Astrocyte (in vitro differentiated cells and primary cell): ENCODE measurements around the gene ATF6. TPM values are rescaled to one million over a fixed set of nuclear protein-coding genes. Genes with fewer than 3 reads are reported as not detected.
A peak's percentile ranks its signal among the peaks of the same experiment; 100 is the strongest.

Source experiments
- DNase-seq: peaks from one replicate; pipeline ENCODE4 v3.0.0-alpha.2; 2010; ENCODE audit warnings: low read depth
- FAIRE-seq: peaks from 2 replicates; lab custom pipeline; 2011; peaks lifted over from hg19 to GRCh38; lab: Jason Lieb, UNC
- H2AFZ ChIP-seq: 2 replicates; pipeline ENCODE4 v1.6.0; 2012; ENCODE audit warnings: low read depth, low read length, inconsistent platforms
- H3K27ac ChIP-seq: 2 replicates; pipeline ENCODE4 v1.5.1; 2011; ENCODE audit warnings: low read depth, low read length, inconsistent platforms
- H3K27me3 ChIP-seq: 2 replicates; pipeline ENCODE4 v1.6.0; 2011; ENCODE audit warnings: low read length, inconsistent platforms; ENCODE audit not compliant: insufficient read depth
- H3K36me3 ChIP-seq: 2 replicates; pipeline ENCODE4 v1.5.1; 2011; ENCODE audit warnings: low read length, inconsistent platforms; ENCODE audit not compliant: insufficient read depth
- H3K4me1 ChIP-seq: 2 replicates; pipeline ENCODE4 v1.5.1; 2011; ENCODE audit warnings: low read length, inconsistent platforms; ENCODE audit not compliant: insufficient read depth
- H3K4me2 ChIP-seq: 2 replicates; pipeline ENCODE4 v1.6.0; 2012; ENCODE audit warnings: low read length, inconsistent platforms
- H3K4me3 ChIP-seq: 2 replicates; pipeline ENCODE4 v1.5.1; 2011; ENCODE audit warnings: low read depth, mild to moderate bottlenecking, low read length, inconsistent platforms; ENCODE audit not compliant: insufficient read depth
- H3K79me2 ChIP-seq: 2 replicates; pipeline ENCODE4 v1.6.0; 2012; ENCODE audit warnings: mild to moderate bottlenecking, low read length, inconsistent platforms; ENCODE audit not compliant: insufficient read depth
- H3K9ac ChIP-seq: 2 replicates; pipeline ENCODE4 v1.6.0; 2012; ENCODE audit warnings: mild to moderate bottlenecking, low read length, inconsistent platforms
- H3K9me3 ChIP-seq: 2 replicates; pipeline ENCODE4 v1.5.1; 2012; ENCODE audit warnings: low read depth, mild to moderate bottlenecking, low read length, inconsistent platforms; ENCODE audit not compliant: insufficient read depth
- H4K20me1 ChIP-seq: 2 replicates; pipeline ENCODE4 v1.6.0; 2012; ENCODE audit warnings: low read length, inconsistent platforms; ENCODE audit not compliant: insufficient read depth
- H3K27ac Mint-ChIP-seq: one replicate; pipeline ENCODE4 v1.8.0; 2021; ENCODE audit warnings: mild to moderate bottlenecking, mixed read lengths; ENCODE audit not compliant: unreplicated experiment
- H3K27me3 Mint-ChIP-seq: one replicate; pipeline ENCODE4 v1.8.0; 2021; ENCODE audit warnings: low read depth, mixed read lengths; ENCODE audit not compliant: unreplicated experiment
- H3K36me3 Mint-ChIP-seq: one replicate; pipeline ENCODE4 v1.8.0; 2021; ENCODE audit warnings: low read depth, mixed read lengths; ENCODE audit not compliant: unreplicated experiment
- H3K4me1 Mint-ChIP-seq: one replicate; pipeline ENCODE4 v1.8.0; 2021; ENCODE audit warnings: low read depth, mixed read lengths; ENCODE audit not compliant: unreplicated experiment
- H3K4me3 Mint-ChIP-seq: one replicate; pipeline ENCODE4 v1.8.0; 2021; ENCODE audit warnings: mild to moderate bottlenecking, moderate library complexity, mixed read lengths; ENCODE audit not compliant: unreplicated experiment
- H3K9me3 Mint-ChIP-seq: one replicate; pipeline ENCODE4 v1.8.0; 2021; ENCODE audit warnings: mild to moderate bottlenecking, mixed read lengths; ENCODE audit not compliant: unreplicated experiment
- EZH2 ChIP-seq: IDR thresholded peaks from 2 replicates; pipeline ENCODE4 v1.6.1; 2012; ENCODE audit warnings: mild to moderate bottlenecking, low read length, inconsistent platforms; ENCODE audit not compliant: insufficient read depth
- total RNA-seq: library from RNA; stranded (reverse); gene quantifications from 2 replicates; pipeline ENCODE4 v1.2.1, GENCODE V29; 2021
- TF ChIP-seq, protein P1 (sequence below): IDR thresholded peaks from 2 replicates; pipeline ENCODE4 v1.5.1; 2011; ENCODE audit warnings: low read depth, mild to moderate bottlenecking, inconsistent platforms, low read length, moderate library complexity; ENCODE audit not compliant: insufficient read depth

The ATF6 gene
- total RNA-seq, 1 donor from 2014 or later = 25.4 TPM

DNA sequence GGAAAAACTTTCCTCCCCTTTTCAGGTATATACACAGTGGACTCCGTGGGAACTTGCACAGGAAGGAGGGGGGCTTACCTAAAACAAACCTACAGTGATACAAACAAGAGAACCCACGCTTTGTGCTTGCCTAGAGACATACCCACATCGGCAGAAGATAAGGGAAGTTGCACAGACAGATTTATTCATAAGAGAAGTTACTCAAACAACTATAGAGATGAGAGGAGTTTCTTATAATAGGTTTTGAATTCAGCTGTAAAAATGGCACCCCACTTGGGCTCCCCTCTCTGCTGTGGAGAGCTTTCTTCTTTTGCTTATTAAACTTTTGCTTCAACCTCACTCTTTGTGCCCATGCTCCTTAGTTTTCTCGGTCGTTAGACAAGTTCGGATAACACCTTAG is 18.3 kb upstream of the ATF6 start:
- Mint-ChIP-seq H3K4me1 (peaks cover 16% of the 10 kb centered on the region), H3K27ac (no peak overlapping the region), H3K36me3 (no peaks in the 10 kb centered on the region), H3K9me3 (peaks cover 2% of the 10 kb centered on the region), H3K27me3 (no peaks in the 10 kb centered on the region), H3K4me3 (no peak overlapping the region)
- FAIRE-seq (no peak), DNase-seq (no peak)
- Histone ChIP-seq H3K79me2 (peaks cover 29% of the 10 kb centered on the region), H3K9me3 (no peaks in the 10 kb centered on the region), H3K9ac (no peak overlapping the region), H3K4me2 (no peak overlapping the region), H3K27me3 (no peaks in the 10 kb centered on the region), H4K20me1 (peaks cover 10% of the 10 kb centered on the region), H3K36me3 (peaks cover 14% of the 10 kb centered on the region), H2AFZ (no peak overlapping the region), H3K27ac (no peak overlapping the region), H3K4me1 (peaks cover 5% of the 10 kb centered on the region), H3K4me3 (no peak overlapping the region)
- TF ChIP-seq EZH2 = no peak
- TF ChIP-seq, protein P1, sequence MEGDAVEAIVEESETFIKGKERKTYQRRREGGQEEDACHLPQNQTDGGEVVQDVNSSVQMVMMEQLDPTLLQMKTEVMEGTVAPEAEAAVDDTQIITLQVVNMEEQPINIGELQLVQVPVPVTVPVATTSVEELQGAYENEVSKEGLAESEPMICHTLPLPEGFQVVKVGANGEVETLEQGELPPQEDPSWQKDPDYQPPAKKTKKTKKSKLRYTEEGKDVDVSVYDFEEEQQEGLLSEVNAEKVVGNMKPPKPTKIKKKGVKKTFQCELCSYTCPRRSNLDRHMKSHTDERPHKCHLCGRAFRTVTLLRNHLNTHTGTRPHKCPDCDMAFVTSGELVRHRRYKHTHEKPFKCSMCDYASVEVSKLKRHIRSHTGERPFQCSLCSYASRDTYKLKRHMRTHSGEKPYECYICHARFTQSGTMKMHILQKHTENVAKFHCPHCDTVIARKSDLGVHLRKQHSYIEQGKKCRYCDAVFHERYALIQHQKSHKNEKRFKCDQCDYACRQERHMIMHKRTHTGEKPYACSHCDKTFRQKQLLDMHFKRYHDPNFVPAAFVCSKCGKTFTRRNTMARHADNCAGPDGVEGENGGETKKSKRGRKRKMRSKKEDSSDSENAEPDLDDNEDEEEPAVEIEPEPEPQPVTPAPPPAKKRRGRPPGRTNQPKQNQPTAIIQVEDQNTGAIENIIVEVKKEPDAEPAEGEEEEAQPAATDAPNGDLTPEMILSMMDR = no peak

DNA sequence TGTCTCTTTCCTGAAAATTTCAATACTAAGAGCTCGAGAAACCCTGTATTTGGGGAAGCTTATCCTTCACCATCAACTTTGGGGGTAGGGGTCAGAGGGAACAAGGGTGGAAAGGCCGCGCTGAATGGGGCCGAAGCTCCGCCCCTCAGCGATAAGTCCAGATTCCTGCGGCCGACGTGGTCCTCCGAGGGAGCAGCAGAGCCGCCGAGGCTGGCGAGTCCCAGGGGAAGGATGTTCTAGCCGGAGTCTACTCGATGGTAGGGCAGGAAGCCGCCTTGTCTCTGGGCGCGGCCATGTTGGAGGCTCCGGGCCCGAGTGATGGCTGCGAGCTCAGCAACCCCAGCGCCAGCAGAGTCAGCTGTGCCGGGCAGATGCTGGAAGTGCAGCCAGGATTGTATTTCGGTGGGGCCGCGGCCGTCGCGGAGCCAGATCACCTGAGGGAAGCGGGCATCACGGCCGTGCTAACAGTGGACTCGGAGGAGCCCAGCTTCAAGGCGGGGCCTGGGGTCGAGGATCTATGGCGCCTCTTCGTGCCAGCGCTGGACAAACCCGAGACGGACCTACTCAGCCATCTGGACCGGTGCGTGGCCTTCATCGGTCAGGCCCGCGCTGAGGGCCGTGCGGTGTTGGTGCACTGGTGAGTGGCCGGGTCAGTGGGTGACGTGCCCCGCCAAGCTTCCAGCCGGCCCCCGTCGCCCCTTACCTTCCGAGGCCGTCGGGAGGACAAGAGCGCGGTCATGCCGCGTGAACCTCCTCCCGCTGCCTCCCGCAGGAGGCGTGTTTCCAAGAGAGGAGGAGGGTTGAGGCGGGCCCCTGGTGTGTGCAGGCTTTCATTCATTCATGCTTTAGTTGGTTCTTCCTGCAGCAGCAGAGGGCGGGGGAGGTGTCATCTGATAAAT is 16.4 kb upstream of the ATF6 start, which contains the start of gene DUSP12:
TSS of gene DUSP12 (plus strand) at position 278 of the 899 bp plus-strand sequence. CDS start at position 294, 16 bp downstream.
- no peaks in the 10 kb centered on the region for H3K27me3 Mint-ChIP-seq
- Histone ChIP-seq H3K9ac (peak within 1 kb of the TSS; percentile 98), H3K4me2 (peak within 1 kb of the TSS; percentile 89), H3K79me2 (peaks cover 47% of the 10 kb centered on the region), H3K27me3 (no peaks in the 10 kb centered on the region), H3K4me3 (peak within 1 kb of the TSS; percentile 97), H3K4me1 (peaks cover 5% of the 10 kb centered on the region), H3K9me3 (no peaks in the 10 kb centered on the region), H2AFZ (peak within 1 kb of the TSS; percentile 97), H3K36me3 (peaks cover 32% of the 10 kb centered on the region), H4K20me1 (peaks cover 18% of the 10 kb centered on the region), H3K27ac (peak within 1 kb of the TSS; percentile 98)
- DNase-seq = peak; percentile 92
- peak within 1 kb of the TSS; percentile 96 for H3K27ac Mint-ChIP-seq
- FAIRE-seq = no peak
- peaks cover 9% of the 10 kb centered on the region for H3K4me1 Mint-ChIP-seq
- H3K4me3 Mint-ChIP-seq = peak within 1 kb of the TSS; percentile 94
- peaks cover 4% of the 10 kb centered on the region for H3K36me3 Mint-ChIP-seq
- no peak for TF ChIP-seq EZH2
- TF ChIP-seq, protein P1 = no peak
- H3K9me3 Mint-ChIP-seq = no peaks in the 10 kb centered on the region
